Lung (tissue), 12 donors: ENCODE data around the gene LSAMP. TPM values are rescaled to one million over a fixed set of nuclear protein-coding genes. Genes with fewer than 3 reads are reported as not detected.
A peak's percentile ranks its signal among the peaks of the same experiment; 100 is the strongest.

ENCODE experiments used
- ATAC-seq: fragments of 200-7000 bp; cut with Tn5 transposase; one replicate; pipeline ENCODE4 v1.9.1; 2020; ENCODE audit warnings: moderate number of reproducible peaks; ENCODE audit not compliant: insufficient read depth, low FRiP score
- DNase-seq, 3 donors: peaks; one replicate each; pipeline ENCODE4 v3.0.0-alpha.2; 2013 to 2017
- H3K27ac ChIP-seq, 2 donors: one replicate each; pipeline ENCODE4 v1.5.1; 2013; ENCODE audit warnings: mild to moderate bottlenecking in 2 of 2, moderate library complexity in 2 of 2, control low read depth in 1 of 2, inconsistent platforms in 1 of 2, low read depth in 1 of 2, low read length in 1 of 2
- H3K27me3 ChIP-seq, 3 donors: one replicate each; pipeline ENCODE4 v1.5.1; 2013; ENCODE audit warnings: low read length in 2 of 3; ENCODE audit not compliant: control insufficient read depth in 3 of 3, insufficient read depth in 3 of 3
- H3K36me3 ChIP-seq, 4 donors: one replicate each; pipeline ENCODE4 v1.5.1; 2013; ENCODE audit warnings: low read length in 4 of 4, mild to moderate bottlenecking in 1 of 4, moderate library complexity in 1 of 4; ENCODE audit not compliant: control insufficient read depth in 4 of 4, insufficient read depth in 4 of 4
- H3K4me1 ChIP-seq, 5 donors: one replicate each; pipeline ENCODE4 v1.5.1; 2013; ENCODE audit warnings: low read length in 5 of 5, mild to moderate bottlenecking in 2 of 5, moderate library complexity in 1 of 5; ENCODE audit not compliant: control insufficient read depth in 5 of 5, insufficient read depth in 5 of 5
- H3K4me3 ChIP-seq: one replicate; pipeline ENCODE4 v1.5.1; 2013; ENCODE audit warnings: mild to moderate bottlenecking, control low read depth, moderate library complexity
- H3K9ac ChIP-seq, 2 donors: one replicate each; pipeline ENCODE4 v1.5.1; 2013; ENCODE audit warnings: low read length in 2 of 2, control low read depth in 1 of 2; ENCODE audit not compliant: insufficient read depth in 1 of 2
- H3K9me3 ChIP-seq, 4 donors: one replicate each; pipeline ENCODE4 v1.5.1; 2013; ENCODE audit warnings: low read length in 3 of 4, mild to moderate bottlenecking in 1 of 4, moderate library complexity in 1 of 4; ENCODE audit not compliant: control insufficient read depth in 4 of 4, insufficient read depth in 3 of 4
- WGBS, 2 donors: extraction: QIAGEN DNeasy Blood & Tissue Kit; methylation state at CpG; one replicate each; pipeline ENCODE4 v1.1.7; 2013; 5-methylcytosine and 5-hydroxymethylcytosine counted together
- polyA plus RNA-seq, 2 donors: library from polyadenylated mRNA; stranded (reverse); fragments of 200-250 nt; gene quantifications; one replicate each; pipeline ENCODE4 v1.2.1, GENCODE V29; 2013
- total RNA-seq, 2 donors: library from RNA; depleted of rRNA in 1 of 2; stranded (reverse); fragments of >200 nt in 1 of 2; gene quantifications; one replicate each; pipeline ENCODE4 v1.2.1, GENCODE V29; 2014 to 2021
- TF ChIP-seq, protein P1 (sequence below): IDR thresholded peaks from 2 replicates; pipeline ENCODE4 v1.5.1; 2012; ENCODE audit warnings: mild to moderate bottlenecking; ENCODE audit errors: control extremely low read depth, extremely low read depth
- donor health status: control.
- donor health status: control.
- donor health status: Bipolar disorder and iron deficiency.
- donor health status: healthy.
- donor health status: DM: yes; HTN: yes; CAD: no.

Gene LSAMP
- total and polyA plus RNA-seq, 4 donors: 1.6 to 21.9 (median 9.5) TPM

DNA sequence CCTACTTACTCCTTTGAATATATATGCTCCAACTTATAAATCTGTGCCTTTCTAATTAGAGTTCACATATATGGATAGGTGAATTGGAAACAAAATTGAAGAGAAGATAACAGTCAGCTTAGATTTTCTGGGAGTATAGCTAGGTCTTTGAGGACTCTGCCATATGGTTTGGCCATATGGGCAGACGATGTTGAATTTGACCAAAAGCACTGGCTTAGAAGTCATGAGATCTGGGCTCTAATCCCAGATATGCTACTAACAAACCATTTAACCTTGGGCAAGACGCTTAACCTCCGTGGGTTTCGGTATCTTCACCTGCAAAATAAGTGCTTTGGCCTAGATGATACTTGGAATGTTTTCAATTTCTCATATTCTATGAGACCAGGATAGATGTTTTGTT is 154.1 kb downstream of the LSAMP start:
- ATAC-seq (no peak), DNase-seq (no peak)
- Histone ChIP-seq H3K9me3 (no peaks in the 10 kb centered on the region), H3K27me3 (peaks cover 0 to 2% (median 0%) of the 10 kb centered on the region in 3 donors), H3K36me3 (no peaks in the 10 kb centered on the region), H3K27ac (no peak overlapping the region), H3K9ac (no peak overlapping the region), H3K4me1 (peaks cover 0 to 17% (median 0%) of the 10 kb centered on the region in 5 donors), H3K4me3 (no peak overlapping the region)
- WGBS, 2 donors: 91 to 92% methylated on average over 4 of the region's 4 CpGs
- TF ChIP-seq, protein P1, sequence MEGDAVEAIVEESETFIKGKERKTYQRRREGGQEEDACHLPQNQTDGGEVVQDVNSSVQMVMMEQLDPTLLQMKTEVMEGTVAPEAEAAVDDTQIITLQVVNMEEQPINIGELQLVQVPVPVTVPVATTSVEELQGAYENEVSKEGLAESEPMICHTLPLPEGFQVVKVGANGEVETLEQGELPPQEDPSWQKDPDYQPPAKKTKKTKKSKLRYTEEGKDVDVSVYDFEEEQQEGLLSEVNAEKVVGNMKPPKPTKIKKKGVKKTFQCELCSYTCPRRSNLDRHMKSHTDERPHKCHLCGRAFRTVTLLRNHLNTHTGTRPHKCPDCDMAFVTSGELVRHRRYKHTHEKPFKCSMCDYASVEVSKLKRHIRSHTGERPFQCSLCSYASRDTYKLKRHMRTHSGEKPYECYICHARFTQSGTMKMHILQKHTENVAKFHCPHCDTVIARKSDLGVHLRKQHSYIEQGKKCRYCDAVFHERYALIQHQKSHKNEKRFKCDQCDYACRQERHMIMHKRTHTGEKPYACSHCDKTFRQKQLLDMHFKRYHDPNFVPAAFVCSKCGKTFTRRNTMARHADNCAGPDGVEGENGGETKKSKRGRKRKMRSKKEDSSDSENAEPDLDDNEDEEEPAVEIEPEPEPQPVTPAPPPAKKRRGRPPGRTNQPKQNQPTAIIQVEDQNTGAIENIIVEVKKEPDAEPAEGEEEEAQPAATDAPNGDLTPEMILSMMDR: no peak

DNA sequence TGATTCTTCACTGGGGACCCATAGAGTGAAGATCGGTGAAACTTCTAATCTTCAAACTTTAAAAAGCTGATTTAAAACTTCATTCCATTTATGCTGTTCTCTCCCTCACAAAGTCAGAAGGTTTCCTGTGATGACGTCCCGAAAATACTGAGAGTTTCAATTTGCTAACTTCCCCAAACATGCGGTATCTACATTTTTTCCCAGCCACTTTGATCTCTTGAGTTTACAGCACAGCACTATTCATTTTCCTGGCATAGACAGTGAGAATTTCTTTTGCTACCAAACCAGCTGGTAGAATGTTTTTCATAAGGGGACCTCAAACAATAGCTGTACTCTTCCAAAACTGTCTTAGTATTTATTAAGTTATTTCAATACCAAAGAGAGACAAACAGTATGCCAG is 156.8 kb downstream of the LSAMP start:
- TF ChIP-seq, protein P1: no peak
- H3K9ac ChIP-seq: no peak overlapping the region
- H3K9me3 ChIP-seq: no peaks in the 10 kb centered on the region
- DNase-seq: peak in 2 of 3 donors; percentile 76 to 81
- no peak for ATAC-seq
- no peaks in the 10 kb centered on the region for H3K36me3 ChIP-seq
- no peak overlapping the region for H3K27ac ChIP-seq
- H3K27me3 ChIP-seq: peaks cover 0 to 2% (median 0%) of the 10 kb centered on the region in 3 donors
- 49 to 52% methylated on average over 4 of the region's 4 CpGs for WGBS, 2 donors
- peaks cover 0 to 17% (median 0%) of the 10 kb centered on the region in 5 donors for H3K4me1 ChIP-seq
- no peak overlapping the region for H3K4me3 ChIP-seq

DNA sequence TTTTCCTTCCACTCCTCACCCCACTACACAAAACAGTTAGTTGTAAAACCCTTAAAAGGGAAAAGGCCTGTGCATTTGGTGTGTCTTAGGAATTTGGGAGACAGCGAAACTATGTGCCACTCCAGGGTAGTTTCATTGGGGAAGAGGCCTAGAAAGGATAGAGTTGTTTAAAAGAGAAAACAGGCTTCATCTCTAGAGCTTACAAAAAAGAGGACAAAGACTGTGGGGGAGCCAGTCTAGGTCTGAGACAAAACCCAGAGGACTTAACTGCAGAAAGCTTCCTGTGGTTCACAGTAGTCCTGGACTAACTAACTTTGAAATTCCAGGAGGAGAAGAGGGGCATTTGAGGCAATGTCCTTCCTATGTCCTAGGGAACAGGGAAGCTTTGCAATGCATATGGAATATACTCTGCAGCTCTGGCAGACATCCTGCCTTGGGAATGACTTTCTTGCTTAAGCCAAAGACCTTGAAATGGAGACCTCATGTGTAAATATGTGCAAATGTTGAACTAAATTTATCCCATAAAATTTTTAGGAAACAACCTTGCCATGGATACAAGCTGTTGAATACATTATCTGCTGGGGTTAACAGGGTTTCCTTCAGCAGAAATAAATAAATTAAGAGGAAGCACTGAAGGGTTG is 159.4 kb downstream of the LSAMP start:
- H3K27me3 ChIP-seq: peaks cover 0 to 2% (median 0%) of the 10 kb centered on the region in 3 donors
- no peaks in the 10 kb centered on the region for H3K9me3 ChIP-seq
- ATAC-seq: no peak
- no peak overlapping the region for H3K9ac ChIP-seq
- no peak overlapping the region for H3K27ac ChIP-seq
- no peak for DNase-seq
- TF ChIP-seq, protein P1: no peak
- WGBS, 2 donors: 91% methylated on average over 1 of the region's 1 CpG
- no peaks in the 10 kb centered on the region for H3K36me3 ChIP-seq
- peaks cover 0 to 17% (median 0%) of the 10 kb centered on the region in 5 donors for H3K4me1 ChIP-seq
- H3K4me3 ChIP-seq: no peak overlapping the region
